Aorta (tissue), 5 donors: Measurements from ENCODE around the gene NPM3. TPM values are rescaled to one million over a fixed set of nuclear protein-coding genes. Genes with fewer than 3 reads are reported as not detected.

ENCODE experiments used
- ATAC-seq: fragments of 200-7000 bp; cut with Tn5 transposase; one replicate; pipeline ENCODE4 v1.9.1; 2022; ENCODE audit warnings: moderate library complexity; ENCODE audit not compliant: low FRiP score
- DNase-seq, 2 donors: peaks; one replicate each; pipeline ENCODE4 v3.0.0-alpha.2; 2020
- H3K27ac ChIP-seq, 2 donors: one replicate each; pipeline ENCODE4 v1.5.1; 2013; ENCODE audit warnings: low read length in 2 of 2, mild to moderate bottlenecking in 2 of 2, moderate library complexity in 2 of 2, control low read depth in 1 of 2, inconsistent platforms in 1 of 2, low read depth in 1 of 2
- H3K27me3 ChIP-seq, 2 donors: one replicate each; pipeline ENCODE4 v1.6.1; 2013; ENCODE audit warnings: control low read depth in 1 of 2, low read length in 1 of 2, mild to moderate bottlenecking in 1 of 2, moderate library complexity in 1 of 2; ENCODE audit not compliant: insufficient read depth in 2 of 2, control insufficient read depth in 1 of 2
- H3K36me3 ChIP-seq, 2 donors: one replicate each; pipeline ENCODE4 v1.6.1; 2013; ENCODE audit warnings: control low read depth in 1 of 2, low read length in 1 of 2, mild to moderate bottlenecking in 1 of 2; ENCODE audit not compliant: insufficient read depth in 2 of 2, control insufficient read depth in 1 of 2
- H3K4me1 ChIP-seq, 2 donors: one replicate each; pipeline ENCODE4 v1.6.1; 2013; ENCODE audit warnings: low read length in 2 of 2, control low read depth in 1 of 2, mild to moderate bottlenecking in 1 of 2, moderate library complexity in 1 of 2; ENCODE audit not compliant: insufficient read depth in 2 of 2, control insufficient read depth in 1 of 2
- H3K4me3 ChIP-seq, 2 donors: one replicate each; pipeline ENCODE4 v1.5.1; 2013; ENCODE audit warnings: low read length in 2 of 2, control low read depth in 1 of 2, mild to moderate bottlenecking in 1 of 2
- H3K9me3 ChIP-seq: one replicate; pipeline ENCODE4 v1.6.1; 2013; ENCODE audit warnings: mild to moderate bottlenecking, low read length; ENCODE audit not compliant: control insufficient read depth
- WGBS, 2 donors: extraction: QIAGEN DNeasy Blood & Tissue Kit; methylation state at CpG; one replicate each; pipeline ENCODE4 v1.1.7; 2013; 5-methylcytosine and 5-hydroxymethylcytosine counted together
- intact Hi-C, 2 donors: fragments of 100-400 bp; cut with DNase I; formaldehyde crosslinking; loops; one replicate each; pipeline versions ENCODE4 v1.14.2 to v1.15.0; 2022
- polyA plus RNA-seq, 2 donors: library from polyadenylated mRNA; stranded (reverse); fragments of 200-250 nt; gene quantifications; one replicate each; pipeline ENCODE4 v1.2.3, GENCODE V29; 2013
- total RNA-seq, 2 donors: library from RNA; stranded (reverse); fragmentation: NEBNext Ultra II Directional; extraction: Animal tissue kit (Norgen Biotek cat#: 25700); gene quantifications; one replicate each; pipeline ENCODE4 v1.2.1, GENCODE V29; 2021
- donor health status: healthy with polysubstance abuse.
- donor health status: Bipolar disorder and iron deficiency.
- donor health status: DM: no; HTN: no; CAD: no.
- donor health status: DM: no; HTN: no; CAD: no.
- donor health status: DM: yes; HTN: yes; CAD: no.

Gene NPM3
- total and polyA plus RNA-seq, 4 donors: 12.7 to 22.3 (median 19.2) TPM

GRCh38 chr10:101783736-101784118 lies 481 bp upstream of the NPM3 start:
- intact Hi-C loops: loop anchor here (5.0 kb wide), 3 partner anchors 181 to 566 kb away; no protein-coding TSS in a partner anchor
- H3K27ac ChIP-seq: no peak overlapping the region
- no peaks in the 10 kb centered on the region for H3K9me3 ChIP-seq
- H3K36me3 ChIP-seq: peaks cover 4 to 7% of the 10 kb centered on the region in 2 donors
- WGBS, 2 donors: 45 to 46% methylated on average over 10 of the region's 10 CpGs
- DNase-seq: peak in 1 of 2 donors; percentile 8
- H3K27me3 ChIP-seq: no peaks in the 10 kb centered on the region
- H3K4me1 ChIP-seq: no peaks in the 10 kb centered on the region
- peak overlapping the region; percentile 43 to 49 for H3K4me3 ChIP-seq
- ATAC-seq: no peak

DNA sequence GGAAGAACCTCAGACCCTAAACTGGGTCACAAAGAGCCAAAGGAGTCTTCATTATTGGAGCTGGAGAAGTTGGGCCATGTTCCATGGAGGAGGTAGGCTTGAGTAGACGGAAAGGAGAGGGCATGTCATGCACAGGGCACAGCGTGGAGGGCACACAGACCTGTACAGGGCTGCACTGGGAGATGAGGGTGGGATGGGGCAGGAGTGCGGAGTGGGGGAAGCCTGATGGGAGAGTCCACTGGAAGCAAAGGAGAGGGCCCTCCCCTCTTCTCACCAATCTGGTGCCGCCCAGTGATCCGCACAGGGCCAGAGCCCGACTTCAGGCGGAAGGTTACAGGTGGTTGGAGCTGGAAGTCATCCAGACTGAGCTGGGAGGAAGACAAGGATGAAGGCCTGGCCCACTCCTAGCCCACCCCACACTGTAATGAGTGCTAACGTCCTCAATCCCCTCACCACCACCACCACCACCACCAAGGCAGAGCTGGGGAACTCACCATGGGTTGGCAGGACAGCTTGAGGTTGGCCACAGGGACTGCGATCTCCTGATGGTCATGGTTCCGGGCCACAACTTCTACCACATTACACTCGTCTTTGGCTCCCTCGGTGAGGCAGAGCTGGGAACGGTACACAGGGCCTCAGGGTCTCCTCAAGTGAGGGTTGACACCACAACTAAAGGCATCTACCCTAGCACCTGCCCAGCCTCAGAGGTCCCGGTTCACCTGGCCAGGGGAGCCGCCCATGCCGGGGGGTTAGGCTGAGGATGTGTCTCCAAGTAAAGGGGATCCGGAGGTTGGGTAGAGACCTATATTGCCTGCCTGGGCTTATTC lies 1.0 kb downstream of the NPM3 start:
- Histone ChIP-seq H3K27me3 (no peaks in the 10 kb centered on the region), H3K27ac (no peak overlapping the region), H3K4me1 (no peaks in the 10 kb centered on the region), H3K4me3 (no peak overlapping the region), H3K9me3 (no peaks in the 10 kb centered on the region), H3K36me3 (peaks cover 4 to 7% of the 10 kb centered on the region in 2 donors)
- ATAC-seq (no peak), DNase-seq (peak in 1 of 2 donors; percentile 65)
- WGBS, 2 donors: 54 to 55% methylated on average over 17 of the region's 17 CpGs
- intact Hi-C loops: loop anchor here (2.0 to 5.0 kb wide), 4 partner anchors 179 to 565 kb away; no protein-coding TSS in a partner anchor

- ATAC-seq (no peak), DNase-seq (peak in 1 of 2 donors; percentile 56)
- no peaks in the 10 kb centered on the region for H3K4me1 ChIP-seq
- 77 to 83% methylated on average over 7 of the region's 7 CpGs for WGBS, 2 donors
- no peak overlapping the region for H3K27ac ChIP-seq
- intact Hi-C loops: loop anchor here (2.0 to 5.0 kb wide), 4 partner anchors 179 to 564 kb away; no protein-coding TSS in a partner anchor
- no peaks in the 10 kb centered on the region for H3K9me3 ChIP-seq
- H3K27me3 ChIP-seq: no peaks in the 10 kb centered on the region
- H3K36me3 ChIP-seq: peaks cover 4 to 6% of the 10 kb centered on the region in 2 donors
- no peak overlapping the region for H3K4me3 ChIP-seq
These were observed 1.6 kb downstream of the NPM3 start for GRCh38 chr10:101781655-101781983.

DNA sequence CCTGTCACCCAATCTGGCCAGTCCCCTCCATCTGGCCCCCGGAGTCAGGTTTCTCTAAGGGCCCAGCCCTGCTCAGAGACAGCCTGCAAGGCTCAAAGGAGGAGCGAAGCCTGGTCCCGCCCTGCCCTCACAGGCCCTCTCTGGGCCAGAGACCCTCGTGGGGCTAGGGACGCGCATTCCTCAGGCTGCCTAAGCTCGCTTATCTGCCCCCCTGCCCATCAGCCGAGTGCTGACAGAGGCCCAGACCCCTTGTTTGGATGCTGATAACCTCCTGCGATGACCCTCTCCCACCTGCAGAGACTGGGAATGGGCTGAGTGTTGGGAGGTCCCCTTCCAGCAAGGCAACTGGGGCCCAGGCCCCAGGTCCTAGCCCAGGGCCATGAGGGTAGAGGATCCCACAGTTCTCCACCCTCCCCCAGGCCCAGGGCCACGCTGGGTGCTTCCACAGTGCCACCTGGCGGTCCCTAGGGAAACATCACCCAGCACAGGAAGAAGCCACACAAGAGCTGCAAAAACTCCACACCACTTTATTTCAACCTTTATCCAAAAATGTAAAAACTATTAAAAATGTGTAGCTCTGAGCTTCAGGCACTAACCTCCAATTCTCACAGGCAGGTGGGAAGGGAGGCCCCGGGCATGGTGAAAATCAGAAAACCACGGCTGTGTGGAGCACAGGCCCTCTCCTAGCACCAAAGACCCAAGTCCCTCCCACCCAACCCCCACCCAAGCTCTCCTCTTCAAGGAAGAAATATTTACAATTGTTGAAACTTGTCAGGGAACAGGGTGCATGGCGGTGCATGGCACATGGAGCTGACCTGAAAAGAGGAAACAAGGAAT lies 2.2 kb downstream of the NPM3 start:
- Histone ChIP-seq H3K4me1 (no peaks in the 10 kb centered on the region), H3K27me3 (no peaks in the 10 kb centered on the region), H3K27ac (no peak overlapping the region), H3K9me3 (no peaks in the 10 kb centered on the region), H3K36me3 (peaks cover 2% of the 10 kb centered on the region in 2 donors), H3K4me3 (no peak overlapping the region)
- ATAC-seq: peak; percentile 74
- peak; percentile 69 to 87 for DNase-seq
- intact Hi-C loops: loop anchor here (2.0 to 5.0 kb wide), 4 partner anchors 178 to 564 kb away; no protein-coding TSS in a partner anchor
- WGBS, 2 donors: 58 to 60% methylated on average over 14 of the region's 14 CpGs

- ATAC-seq: no peak
- 22 to 24% methylated on average over 17 of the region's 17 CpGs for WGBS, 2 donors
These were observed 2.9 kb downstream of the NPM3 start for GRCh38 chr10:101780187-101780817.

GRCh38 chr10:101779544-101780186 lies 3.6 kb downstream of the NPM3 start:
- 2 to 3% methylated on average over 50 to 51 of the region's 51 CpGs for WGBS, 2 donors
- ATAC-seq (peak; percentile 82), DNase-seq (peak; percentile 87 to 95)
- intact Hi-C loops: loop anchor here (2.0 to 5.0 kb wide), 4 partner anchors 177 to 562 kb away; no protein-coding TSS in a partner anchor
- no peaks in the 10 kb centered on the region for H3K4me1 ChIP-seq
- H3K27me3 ChIP-seq: no peaks in the 10 kb centered on the region
- H3K36me3 ChIP-seq: no peaks in the 10 kb centered on the region
- H3K4me3 ChIP-seq: no peak overlapping the region
- H3K27ac ChIP-seq: no peak overlapping the region
- no peaks in the 10 kb centered on the region for H3K9me3 ChIP-seq

More at GRCh38 chr10:101780187-101780817, 2.9 kb downstream of the NPM3 start:
- Histone ChIP-seq H3K4me1 (no peaks in the 10 kb centered on the region), H3K27me3 (no peaks in the 10 kb centered on the region), H3K9me3 (no peaks in the 10 kb centered on the region), H3K4me3 (no peak overlapping the region), H3K27ac (no peak overlapping the region), H3K36me3 (no peaks in the 10 kb centered on the region)
- DNase-seq: peak in 1 of 2 donors; percentile 62
- intact Hi-C loops: loop anchor here (2.0 to 5.0 kb wide), 4 partner anchors 178 to 563 kb away; no protein-coding TSS in a partner anchor

- ATAC-seq (no peak), DNase-seq (peak; percentile 59 to 79)
- Histone ChIP-seq H3K4me1 (no peaks in the 10 kb centered on the region), H3K36me3 (no peaks in the 10 kb centered on the region), H3K27me3 (no peaks in the 10 kb centered on the region), H3K9me3 (no peaks in the 10 kb centered on the region), H3K27ac (no peak overlapping the region), H3K4me3 (no peak overlapping the region)
- WGBS, 2 donors: 11 to 12% methylated on average over 57 to 58 of the region's 58 CpGs
- intact Hi-C loops: no loop called here
These were observed 4.3 kb downstream of the NPM3 start for GRCh38 chr10:101778781-101779543.
